ENCODE results near the gene DCDC1. TPM values are rescaled to one million over a fixed set of nuclear protein-coding genes. Genes with fewer than 3 reads are reported as not detected.

DCDC1 gene
- total RNA-seq, 6 donors from 2014 or later, result 0.11 to 25.2 (median 3.3) TPM

DNA sequence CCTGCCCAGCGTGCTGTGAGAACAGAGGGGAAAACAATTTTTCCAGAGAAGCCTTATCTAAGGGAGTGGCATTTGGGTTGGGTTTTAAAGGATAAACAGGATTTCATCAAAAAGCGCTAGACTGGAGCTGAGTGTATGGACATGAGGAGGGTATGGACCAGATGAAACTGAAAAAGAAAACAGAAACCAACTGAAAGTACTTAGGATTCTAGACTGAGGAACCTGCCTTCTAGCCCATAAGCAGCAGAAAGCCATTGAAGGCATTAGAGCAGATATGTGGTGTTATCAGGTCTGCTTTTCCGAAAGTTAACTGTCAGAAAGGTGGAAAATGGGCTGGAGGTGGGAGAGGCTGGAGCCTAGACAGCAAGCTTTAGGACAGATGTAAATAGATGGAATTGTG, 443.4 kb downstream of the DCDC1 start:
- 86 to 88% methylated on average over 3 of the region's 3 CpGs for WGBS, 2 donors
- H3K4me3 ChIP-seq, result no peak overlapping the region

DNA sequence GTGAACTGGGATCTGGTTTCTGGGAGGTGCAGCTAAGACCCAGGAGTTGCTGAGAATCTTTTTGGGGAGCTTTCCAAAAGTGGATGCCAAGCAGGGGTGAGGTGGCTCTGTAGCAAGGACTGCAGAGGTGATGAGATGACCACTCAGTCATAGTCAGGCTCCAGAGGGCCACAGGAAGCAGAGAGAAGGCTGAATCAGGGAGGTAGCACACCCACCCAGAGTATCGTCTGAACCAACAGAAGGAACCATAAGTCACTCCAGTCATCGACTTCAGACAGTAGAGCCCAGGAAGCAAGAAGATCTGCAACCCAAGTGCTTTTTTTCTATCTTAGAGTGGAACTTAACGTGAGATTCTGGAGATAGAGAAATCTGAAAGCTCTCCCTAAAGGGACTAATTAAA, 447.7 kb downstream of the DCDC1 start:
- no peak overlapping the region for H3K27ac ChIP-seq
- TF ChIP-seq POLR2A (IDR thresholded peaks at IDR 0.05) (no peak), EP300 (IDR thresholded peaks at IDR 0.05) (no peak), POLR2AphosphoS5 (IDR thresholded peaks at IDR 0.05) (no peak)
- TF ChIP-seq, protein P1, sequence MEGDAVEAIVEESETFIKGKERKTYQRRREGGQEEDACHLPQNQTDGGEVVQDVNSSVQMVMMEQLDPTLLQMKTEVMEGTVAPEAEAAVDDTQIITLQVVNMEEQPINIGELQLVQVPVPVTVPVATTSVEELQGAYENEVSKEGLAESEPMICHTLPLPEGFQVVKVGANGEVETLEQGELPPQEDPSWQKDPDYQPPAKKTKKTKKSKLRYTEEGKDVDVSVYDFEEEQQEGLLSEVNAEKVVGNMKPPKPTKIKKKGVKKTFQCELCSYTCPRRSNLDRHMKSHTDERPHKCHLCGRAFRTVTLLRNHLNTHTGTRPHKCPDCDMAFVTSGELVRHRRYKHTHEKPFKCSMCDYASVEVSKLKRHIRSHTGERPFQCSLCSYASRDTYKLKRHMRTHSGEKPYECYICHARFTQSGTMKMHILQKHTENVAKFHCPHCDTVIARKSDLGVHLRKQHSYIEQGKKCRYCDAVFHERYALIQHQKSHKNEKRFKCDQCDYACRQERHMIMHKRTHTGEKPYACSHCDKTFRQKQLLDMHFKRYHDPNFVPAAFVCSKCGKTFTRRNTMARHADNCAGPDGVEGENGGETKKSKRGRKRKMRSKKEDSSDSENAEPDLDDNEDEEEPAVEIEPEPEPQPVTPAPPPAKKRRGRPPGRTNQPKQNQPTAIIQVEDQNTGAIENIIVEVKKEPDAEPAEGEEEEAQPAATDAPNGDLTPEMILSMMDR (IDR thresholded peaks at IDR 0.05), result no peak
- WGBS, 2 donors, result 48 to 54% methylated on average over 3 of the region's 3 CpGs
- no peaks in the 10 kb centered on the region for H3K9me3 ChIP-seq
- H3K4me3 ChIP-seq, result no peak overlapping the region
- no peaks in the 10 kb centered on the region for H3K27me3 ChIP-seq
- ATAC-seq (ENCODE audit: low FRiP score in 2 of 2), result no peak
- peaks cover 0 to 4% (median 0%) of the 10 kb centered on the region in 4 donors for H3K4me1 ChIP-seq
- H3K36me3 ChIP-seq, result no peaks in the 10 kb centered on the region
- no peak for DNase-seq

More for the DNA sequence above, 443.4 kb downstream of the DCDC1 start:
- Histone ChIP-seq H3K27ac (no peak overlapping the region), H3K9me3 (no peaks in the 10 kb centered on the region), H3K27me3 (no peaks in the 10 kb centered on the region), H3K36me3 (no peaks in the 10 kb centered on the region), H3K4me1 (no peaks in the 10 kb centered on the region)
- TF ChIP-seq EP300 (IDR thresholded peaks at IDR 0.05), result no peak
- TF ChIP-seq, protein P1 (IDR thresholded peaks at IDR 0.05), result no peak
- no peak for TF ChIP-seq POLR2A (IDR thresholded peaks at IDR 0.05)
- TF ChIP-seq POLR2AphosphoS5 (IDR thresholded peaks at IDR 0.05), result no peak
- no peak for DNase-seq
- ATAC-seq (ENCODE audit: low FRiP score in 2 of 2), result no peak

DNA sequence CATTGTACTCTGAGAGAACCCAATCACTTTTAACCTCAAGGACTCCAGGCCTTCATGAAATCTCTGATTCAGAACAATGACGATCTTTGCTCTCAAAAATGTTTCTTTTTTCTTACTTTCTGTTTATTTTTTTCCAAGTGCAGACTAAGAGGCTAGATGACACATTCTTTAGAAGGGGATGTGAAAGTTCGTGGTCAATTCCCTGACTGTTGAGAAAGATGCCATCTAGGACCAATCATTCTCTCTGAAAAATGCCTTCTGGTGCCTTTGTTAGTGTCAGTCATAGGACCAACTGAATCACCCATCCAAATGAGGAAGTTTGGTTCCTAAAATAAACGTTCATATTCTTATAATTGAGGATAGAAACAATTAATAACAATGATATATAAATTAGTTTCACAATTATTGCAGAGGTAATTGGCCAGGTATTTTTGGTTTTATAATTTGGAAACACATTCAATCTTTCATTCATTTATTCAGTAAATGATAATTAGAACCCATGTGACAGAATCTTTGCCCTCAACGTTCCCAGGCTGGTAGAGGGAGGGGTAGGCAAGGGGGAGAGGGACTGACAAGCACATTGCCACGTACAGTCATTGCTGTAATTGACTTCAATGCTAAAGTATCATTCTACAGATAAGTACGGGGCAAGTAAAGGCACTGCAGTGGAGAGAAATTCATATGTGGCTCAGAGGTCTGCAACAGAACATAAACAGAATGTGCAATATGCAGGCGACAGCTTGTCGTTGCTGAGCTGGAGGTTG, 450.0 kb downstream of the DCDC1 start:
- H3K4me1 ChIP-seq, result peaks cover 0 to 4% (median 0%) of the 10 kb centered on the region in 4 donors
- no peak for TF ChIP-seq POLR2AphosphoS5 (IDR thresholded peaks at IDR 0.05)
- TF ChIP-seq POLR2A (IDR thresholded peaks at IDR 0.05), result no peak
- no peak for TF ChIP-seq EP300 (IDR thresholded peaks at IDR 0.05)
- TF ChIP-seq, protein P1 (IDR thresholded peaks at IDR 0.05), result no peak
- no peak overlapping the region for H3K4me3 ChIP-seq
- ATAC-seq (ENCODE audit: low FRiP score in 2 of 2), result peak in 1 of 2 donors; percentile 83
- H3K27me3 ChIP-seq, result no peaks in the 10 kb centered on the region
- no peaks in the 10 kb centered on the region for H3K36me3 ChIP-seq
- H3K9me3 ChIP-seq, result no peaks in the 10 kb centered on the region
- no peak for DNase-seq
- 32 to 40% methylated on average over 8 of the region's 8 CpGs for WGBS, 2 donors
- H3K27ac ChIP-seq, result no peak overlapping the region

DNA sequence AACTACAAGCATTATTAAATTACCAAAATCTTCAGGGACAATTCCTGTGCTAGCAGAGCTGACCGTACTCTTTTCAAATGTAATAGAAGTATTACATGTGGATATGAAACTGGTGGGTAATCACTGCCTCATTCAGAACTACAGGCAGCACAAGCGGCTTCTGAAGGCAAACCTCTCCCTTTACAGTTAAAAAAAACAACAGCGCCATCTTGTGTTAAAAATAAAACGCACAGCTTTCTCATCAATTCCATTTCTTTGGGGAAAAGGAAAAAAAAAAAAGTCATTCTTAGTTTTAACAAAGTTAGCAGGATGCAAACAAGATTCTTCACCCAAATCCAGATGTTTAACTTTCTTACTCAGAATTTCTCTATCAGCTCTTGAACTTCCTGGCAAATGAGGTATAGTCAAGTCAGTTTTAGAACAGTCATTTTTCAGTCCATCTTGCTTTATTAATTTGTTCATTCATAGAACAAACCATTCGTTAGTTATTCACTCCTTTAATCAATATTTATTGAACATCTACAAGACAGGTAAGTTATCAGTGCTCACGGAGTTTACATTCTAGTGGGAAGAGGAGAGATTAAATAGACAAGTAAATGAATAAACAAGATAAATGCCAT, 451.6 kb downstream of the DCDC1 start:
- Histone ChIP-seq H3K4me1 (peaks cover 0 to 4% (median 0%) of the 10 kb centered on the region in 4 donors), H3K27me3 (no peaks in the 10 kb centered on the region), H3K36me3 (no peaks in the 10 kb centered on the region), H3K4me3 (no peak overlapping the region), H3K9me3 (no peaks in the 10 kb centered on the region), H3K27ac (no peak overlapping the region)
- WGBS, 2 donors, result 15 to 16% methylated on average over 6 of the region's 6 CpGs
- DNase-seq, result no peak
- ATAC-seq (ENCODE audit: low FRiP score in 2 of 2), result peak in 1 of 2 donors; percentile 71
- no peak for TF ChIP-seq POLR2A (IDR thresholded peaks at IDR 0.05)
- TF ChIP-seq, protein P1 (IDR thresholded peaks at IDR 0.05), result peak in 5 of 6 experiments; percentile 41 to 62 (median 51)
